HepG2 (cell line): ENCODE data around the gene CD300LF. TPM values are rescaled to one million over a fixed set of nuclear protein-coding genes. Genes with fewer than 3 reads are reported as not detected.

Experiments used
- AFF4 ChIP-seq: sonication (generic); formaldehyde crosslinking; IDR thresholded peaks from 2 replicates; pipeline ENCODE4 v1.4.0; 2020; ENCODE audit warnings: missing genetic modification reagents
- AGO1 ChIP-seq: fragments of 200-400 bp; formaldehyde crosslinking; IDR thresholded peaks from 2 replicates; pipeline ENCODE4 v1.6.1; 2017; ENCODE audit warnings: mild to moderate bottlenecking, low read depth, low read length, moderate library complexity; ENCODE audit not compliant: poor library complexity, severe bottlenecking
- ATF1 ChIP-seq: IDR thresholded peaks from 2 replicates; pipeline ENCODE4 v1.6.1; 2016; ENCODE audit warnings: mild to moderate bottlenecking, control low read depth
- ATRX ChIP-seq: sonication (generic); formaldehyde crosslinking; IDR thresholded peaks from 2 replicates; pipeline ENCODE4 v1.4.0; 2020; ENCODE audit warnings: missing genetic modification reagents, borderline replicate concordance
- DPF2 ChIP-seq: sonication (generic); formaldehyde crosslinking; IDR thresholded peaks from 2 replicates; pipeline ENCODE4 v1.4.0; 2020; ENCODE audit warnings: mild to moderate bottlenecking, low read depth, missing genetic modification reagents, borderline replicate concordance
- DZIP1 ChIP-seq: sonication (generic); formaldehyde crosslinking; IDR thresholded peaks from 2 replicates; pipeline ENCODE4 v1.5.0; 2020; ENCODE audit warnings: mild to moderate bottlenecking, missing genetic modification reagents
- ETV5 ChIP-seq: IDR thresholded peaks from 2 replicates; pipeline ENCODE4 v1.6.1; 2018; ENCODE audit warnings: missing biosample characterization, missing genetic modification reagents, inconsistent platforms, borderline replicate concordance
- ETV6 ChIP-seq: sonication (generic); formaldehyde crosslinking; conservative IDR thresholded peaks from 2 replicates; pipeline ENCODE4 v1.4.0; 2020; ENCODE audit warnings: missing genetic modification reagents
- HMGA1 ChIP-seq: sonication (generic); formaldehyde crosslinking; conservative IDR thresholded peaks from 2 replicates; pipeline ENCODE4 v1.4.0; 2020; ENCODE audit warnings: missing genetic modification reagents
- KDM5B ChIP-seq: sonication (generic); formaldehyde crosslinking; IDR thresholded peaks from 2 replicates; pipeline ENCODE4 v1.4.0; 2020; ENCODE audit warnings: missing genetic modification reagents, mild to moderate bottlenecking, borderline replicate concordance
- MNT ChIP-seq: fragments of 450-650 bp; IDR thresholded peaks from 2 replicates; pipeline ENCODE4 v1.6.1; 2016
- MTA1 ChIP-seq: sonication (generic); formaldehyde crosslinking; IDR thresholded peaks from 2 replicates; pipeline ENCODE4 v1.4.0; 2020; ENCODE audit warnings: missing genetic modification reagents, mild to moderate bottlenecking, borderline replicate concordance
- POLR2A ChIP-seq, 2 experiments: IDR thresholded peaks; 2 replicates each; pipeline ENCODE4 v1.6.1; 2011; ENCODE audit warnings: low read depth in 2 of 2, low read length in 2 of 2, mild to moderate bottlenecking in 1 of 2, moderate library complexity in 1 of 2; ENCODE audit not compliant: insufficient read depth in 1 of 2
- POLR2G ChIP-seq: fragments of 200-400 bp; formaldehyde crosslinking; IDR thresholded peaks from 2 replicates; pipeline ENCODE4 v1.6.1; 2018; ENCODE audit warnings: mild to moderate bottlenecking, low read depth, low read length, moderate library complexity
- RARA ChIP-seq: IDR thresholded peaks from 2 replicates; pipeline ENCODE4 v1.6.1; 2016; ENCODE audit warnings: missing genetic modification reagents, missing compliant biosample characterization
- ZBTB38 ChIP-seq: sonication (generic); formaldehyde crosslinking; IDR thresholded peaks from 2 replicates; pipeline ENCODE4 v1.5.1; 2020; ENCODE audit warnings: mild to moderate bottlenecking, missing genetic modification reagents
- ZFP36 ChIP-seq: fragments of 150-350 bp; IDR thresholded peaks from 2 replicates; pipeline ENCODE4 v1.6.1; 2018; ENCODE audit warnings: borderline replicate concordance, low read length, low read depth; ENCODE audit not compliant: partially characterized antibody
- ZKSCAN5 ChIP-seq: sonication (generic); formaldehyde crosslinking; IDR thresholded peaks from 2 replicates; pipeline ENCODE4 v1.5.1; 2020; ENCODE audit warnings: mild to moderate bottlenecking, missing genetic modification reagents
- ZNF264 ChIP-seq: sonication (generic); formaldehyde crosslinking; IDR thresholded peaks from 2 replicates; pipeline ENCODE4 v1.4.0; 2020; ENCODE audit warnings: missing genetic modification reagents
- ZNF546 ChIP-seq: sonication (generic); formaldehyde crosslinking; conservative IDR thresholded peaks from 2 replicates; pipeline ENCODE4 v1.8.1; 2023; ENCODE audit warnings: mild to moderate bottlenecking, missing genetic modification reagents
- ZNF598 ChIP-seq: sonication (generic); formaldehyde crosslinking; IDR thresholded peaks from 2 replicates; pipeline ENCODE4 v1.5.1; 2020; ENCODE audit warnings: mild to moderate bottlenecking, missing genetic modification reagents, borderline replicate concordance
- ZNF891 ChIP-seq: sonication (generic); formaldehyde crosslinking; IDR thresholded peaks from 2 replicates; pipeline ENCODE4 v1.5.0; 2020; ENCODE audit warnings: mild to moderate bottlenecking, missing genetic modification reagents
- polyA plus RNA-seq, 8 experiments: library from polyadenylated mRNA; depleted of rRNA in 3 of 8; stranded (reverse) in 7 of 8; unstranded in 1 of 8; fragments of >200 nt; fragmentation: Illumina TruSeq in 4 of 8; extraction: Trizol in 4 of 8; gene quantifications; 2 replicates each; pipeline versions ENCODE4 v1.2.1 to v1.2.3, GENCODE V29; 2011 to 2016; ENCODE audit warnings: low read depth in 4 of 8, missing spikeins in 1 of 8, mixed read lengths in 1 of 8; ENCODE audit not compliant: insufficient read depth in 1 of 8
- total RNA-seq, 5 experiments: library from RNA; depleted of rRNA; stranded (reverse); fragments of >200 nt; fragmentation: Illumina TruSeq; extraction: Trizol; gene quantifications; 2 replicates each; pipeline ENCODE4 v1.2.3, GENCODE V29; 2016; ENCODE audit warnings: low read depth in 1 of 5

Gene CD300LF
- total and polyA plus RNA-seq, 2 of the 13 experiments (the other 11 are each of a cell fraction or from before 2014, with no cell fraction given), result not detected

- TF ChIP-seq RARA (no peak), ATRX (CRISPR knock-in tag) (no peak), ZNF598 (CRISPR knock-in tag) (no peak), HMGA1 (CRISPR knock-in tag) (no peak), ZNF546 (CRISPR knock-in tag) (0 out of 2 replicates have a peak, but pooled peaks have one; percentile 54), POLR2A (IDR thresholded peaks at IDR 0.05; ENCODE audit: insufficient read depth in 1 of 2, low read depth in 2 of 2, low read length in 2 of 2) (0 out of 4 replicates have a peak, but pooled peaks of 1 of the 2 experiments have one; percentile 23), ETV6 (CRISPR knock-in tag) (no peak), DZIP1 (CRISPR knock-in tag) (no peak), DPF2 (CRISPR knock-in tag) (no peak), AGO1 (no peak), MTA1 (CRISPR knock-in tag) (peak; percentile 24; the same call in 1 of the 2 replicates), ETV5 (CRISPR knock-in tag) (no peak), ZNF264 (CRISPR knock-in tag) (no peak), ZBTB38 (CRISPR knock-in tag) (0 out of 2 replicates have a peak, but pooled peaks have one; percentile 17), ZFP36 (no peak), ZKSCAN5 (CRISPR knock-in tag) (peak; percentile 75; the same call in 1 of the 2 replicates), POLR2G (peak; percentile 14; the same call in 1 of the 2 replicates), AFF4 (no peak), MNT (no peak), ATF1 (CRISPR knock-in tag) (no peak), KDM5B (CRISPR knock-in tag) (no peak), ZNF891 (CRISPR knock-in tag) (no peak)
Measured at GRCh38 chr17:74761931-74762330, 49.2 kb upstream of the CD300LF start (continued).
